ENCODE results near the gene TRMO.

DNA sequence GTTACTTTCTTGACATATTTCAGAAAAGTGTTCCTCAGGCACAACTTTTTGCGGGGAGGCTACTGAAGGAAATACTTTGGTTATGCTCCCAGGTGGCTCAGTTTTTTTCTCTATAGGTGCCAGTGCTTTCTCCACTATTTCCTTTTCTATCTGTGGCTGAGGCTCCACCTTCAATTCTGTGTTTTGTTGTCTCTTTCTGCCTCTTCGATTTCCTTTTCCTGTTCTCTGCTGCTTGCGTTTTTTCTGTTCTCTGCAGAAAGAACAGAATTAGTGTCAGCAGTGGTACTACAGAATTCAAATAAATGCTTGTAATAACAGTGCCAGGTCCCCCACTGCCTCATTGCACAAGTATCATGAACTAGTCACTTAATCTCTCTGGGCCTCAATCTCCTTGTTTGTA is 8.7 kb upstream of the TRMO start:
- TF ChIP-seq, protein P1, sequence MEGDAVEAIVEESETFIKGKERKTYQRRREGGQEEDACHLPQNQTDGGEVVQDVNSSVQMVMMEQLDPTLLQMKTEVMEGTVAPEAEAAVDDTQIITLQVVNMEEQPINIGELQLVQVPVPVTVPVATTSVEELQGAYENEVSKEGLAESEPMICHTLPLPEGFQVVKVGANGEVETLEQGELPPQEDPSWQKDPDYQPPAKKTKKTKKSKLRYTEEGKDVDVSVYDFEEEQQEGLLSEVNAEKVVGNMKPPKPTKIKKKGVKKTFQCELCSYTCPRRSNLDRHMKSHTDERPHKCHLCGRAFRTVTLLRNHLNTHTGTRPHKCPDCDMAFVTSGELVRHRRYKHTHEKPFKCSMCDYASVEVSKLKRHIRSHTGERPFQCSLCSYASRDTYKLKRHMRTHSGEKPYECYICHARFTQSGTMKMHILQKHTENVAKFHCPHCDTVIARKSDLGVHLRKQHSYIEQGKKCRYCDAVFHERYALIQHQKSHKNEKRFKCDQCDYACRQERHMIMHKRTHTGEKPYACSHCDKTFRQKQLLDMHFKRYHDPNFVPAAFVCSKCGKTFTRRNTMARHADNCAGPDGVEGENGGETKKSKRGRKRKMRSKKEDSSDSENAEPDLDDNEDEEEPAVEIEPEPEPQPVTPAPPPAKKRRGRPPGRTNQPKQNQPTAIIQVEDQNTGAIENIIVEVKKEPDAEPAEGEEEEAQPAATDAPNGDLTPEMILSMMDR (tag by site-specific recombination; IDR thresholded peaks at IDR 0.05) = no peak
- TF ChIP-seq ZNF292 (tag by site-specific recombination; IDR thresholded peaks at IDR 0.05; ENCODE audit: borderline replicate concordance, low read depth) (no peak), YY2 (tag by site-specific recombination; IDR thresholded peaks at IDR 0.05) (no peak), OVOL3 (tag by site-specific recombination; IDR thresholded peaks at IDR 0.05) (no peak), SP2 (tag by site-specific recombination; IDR thresholded peaks at IDR 0.05) (no peak), ZNF157 (tag by site-specific recombination; IDR thresholded peaks at IDR 0.05) (no peak), ZNF112 (tag by site-specific recombination; IDR thresholded peaks at IDR 0.05) (no peak)
- TF ChIP-seq, protein P2, sequence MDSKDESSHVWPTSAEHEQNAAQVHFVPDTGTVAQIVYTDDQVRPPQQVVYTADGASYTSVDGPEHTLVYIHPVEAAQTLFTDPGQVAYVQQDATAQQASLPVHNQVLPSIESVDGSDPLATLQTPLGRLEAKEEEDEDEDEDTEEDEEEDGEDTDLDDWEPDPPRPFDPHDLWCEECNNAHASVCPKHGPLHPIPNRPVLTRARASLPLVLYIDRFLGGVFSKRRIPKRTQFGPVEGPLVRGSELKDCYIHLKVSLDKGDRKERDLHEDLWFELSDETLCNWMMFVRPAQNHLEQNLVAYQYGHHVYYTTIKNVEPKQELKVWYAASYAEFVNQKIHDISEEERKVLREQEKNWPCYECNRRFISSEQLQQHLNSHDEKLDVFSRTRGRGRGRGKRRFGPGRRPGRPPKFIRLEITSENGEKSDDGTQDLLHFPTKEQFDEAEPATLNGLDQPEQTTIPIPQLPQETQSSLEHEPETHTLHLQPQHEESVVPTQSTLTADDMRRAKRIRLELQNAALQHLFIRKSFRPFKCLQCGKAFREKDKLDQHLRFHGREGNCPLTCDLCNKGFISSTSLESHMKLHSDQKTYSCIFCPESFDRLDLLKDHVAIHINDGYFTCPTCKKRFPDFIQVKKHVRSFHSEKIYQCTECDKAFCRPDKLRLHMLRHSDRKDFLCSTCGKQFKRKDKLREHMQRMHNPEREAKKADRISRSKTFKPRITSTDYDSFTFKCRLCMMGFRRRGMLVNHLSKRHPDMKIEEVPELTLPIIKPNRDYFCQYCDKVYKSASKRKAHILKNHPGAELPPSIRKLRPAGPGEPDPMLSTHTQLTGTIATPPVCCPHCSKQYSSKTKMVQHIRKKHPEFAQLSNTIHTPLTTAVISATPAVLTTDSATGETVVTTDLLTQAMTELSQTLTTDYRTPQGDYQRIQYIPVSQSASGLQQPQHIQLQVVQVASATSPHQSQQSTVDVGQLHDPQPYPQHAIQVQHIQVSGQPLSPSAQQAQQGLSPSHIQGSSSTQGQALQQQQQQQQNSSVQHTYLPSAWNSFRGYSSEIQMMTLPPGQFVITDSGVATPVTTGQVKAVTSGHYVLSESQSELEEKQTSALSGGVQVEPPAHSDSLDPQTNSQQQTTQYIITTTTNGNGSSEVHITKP (tag by site-specific recombination; IDR thresholded peaks at IDR 0.05) = no peak

All from HEK293 (cell line).